ENCODE measurements around the gene LAMA2.

DNA sequence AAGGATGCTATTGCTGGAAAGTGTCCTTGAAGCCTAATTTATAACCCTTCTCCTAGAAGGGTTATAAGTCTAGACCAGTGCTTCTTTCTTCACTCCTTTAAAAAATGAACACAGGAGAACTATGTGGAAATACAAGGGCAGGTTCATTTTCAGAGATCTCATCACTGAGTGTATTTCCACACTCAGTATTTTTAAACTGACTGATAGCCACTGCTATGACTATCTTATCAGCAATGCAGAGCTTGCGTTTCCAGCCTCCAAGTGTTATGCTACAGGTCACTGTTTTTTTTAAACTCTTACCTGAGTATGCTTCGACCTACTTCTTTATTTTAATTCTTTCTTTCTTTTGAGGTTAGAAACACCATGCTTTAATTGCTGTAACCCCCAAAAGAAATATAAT lies 508.0 kb downstream of the LAMA2 start:
- no peak for TF ChIP-seq EZH2 (IDR thresholded peaks at IDR 0.05; ENCODE audit: low read length, missing control alignments)
- TF ChIP-seq, protein P1, sequence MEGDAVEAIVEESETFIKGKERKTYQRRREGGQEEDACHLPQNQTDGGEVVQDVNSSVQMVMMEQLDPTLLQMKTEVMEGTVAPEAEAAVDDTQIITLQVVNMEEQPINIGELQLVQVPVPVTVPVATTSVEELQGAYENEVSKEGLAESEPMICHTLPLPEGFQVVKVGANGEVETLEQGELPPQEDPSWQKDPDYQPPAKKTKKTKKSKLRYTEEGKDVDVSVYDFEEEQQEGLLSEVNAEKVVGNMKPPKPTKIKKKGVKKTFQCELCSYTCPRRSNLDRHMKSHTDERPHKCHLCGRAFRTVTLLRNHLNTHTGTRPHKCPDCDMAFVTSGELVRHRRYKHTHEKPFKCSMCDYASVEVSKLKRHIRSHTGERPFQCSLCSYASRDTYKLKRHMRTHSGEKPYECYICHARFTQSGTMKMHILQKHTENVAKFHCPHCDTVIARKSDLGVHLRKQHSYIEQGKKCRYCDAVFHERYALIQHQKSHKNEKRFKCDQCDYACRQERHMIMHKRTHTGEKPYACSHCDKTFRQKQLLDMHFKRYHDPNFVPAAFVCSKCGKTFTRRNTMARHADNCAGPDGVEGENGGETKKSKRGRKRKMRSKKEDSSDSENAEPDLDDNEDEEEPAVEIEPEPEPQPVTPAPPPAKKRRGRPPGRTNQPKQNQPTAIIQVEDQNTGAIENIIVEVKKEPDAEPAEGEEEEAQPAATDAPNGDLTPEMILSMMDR (conservative IDR thresholded peaks at IDR 0.05 in 1 of 2, IDR thresholded peaks at IDR 0.05 in 1 of 2; ENCODE audit: low read depth in 1 of 2, low read length in 2 of 2), result no peak

Data from fibroblast of lung (primary cell).